ENCODE measurements around the gene DNAJC17. TPM values are rescaled to one million over a fixed set of nuclear protein-coding genes. Genes with fewer than 3 reads are reported as not detected.
A peak's percentile ranks its signal among the peaks of the same experiment; 100 is the strongest.

DNAJC17 gene
- total RNA-seq, 1 experiment from 2014 or later: 36.1 TPM

DNA sequence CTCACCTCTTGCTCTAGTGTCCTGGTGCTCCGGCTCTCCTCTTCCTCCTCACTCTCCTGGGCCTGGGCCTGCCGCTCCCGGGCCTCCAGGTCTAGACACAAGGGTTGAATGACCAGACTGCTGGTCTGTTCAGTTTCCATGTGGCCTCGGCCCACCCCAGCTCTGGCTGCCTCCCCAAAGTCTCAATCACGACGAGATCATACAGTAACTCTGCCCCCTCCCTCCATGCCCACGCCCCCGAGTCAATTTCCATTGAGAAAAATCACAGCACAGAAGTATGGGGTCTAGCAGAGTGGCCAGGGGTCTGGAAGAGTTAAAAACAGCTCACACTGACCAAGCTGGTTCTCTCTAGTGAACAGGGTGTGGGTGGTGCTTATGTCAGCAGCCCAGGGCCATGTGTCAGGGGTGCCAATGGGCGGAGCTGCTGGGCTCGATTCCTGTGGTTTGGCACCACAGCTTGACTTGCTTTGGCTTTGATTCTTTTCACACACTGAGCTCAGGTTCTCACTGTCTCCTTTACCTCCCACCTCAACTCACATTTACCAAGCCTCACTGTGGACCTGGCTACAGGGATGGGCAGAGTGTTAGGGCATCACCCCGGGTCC is 30.6 kb downstream of the DNAJC17 start:
- Histone ChIP-seq H3K4me1 (ENCODE audit: control insufficient read depth in 1 of 2, insufficient read depth in 2 of 2, low read length in 2 of 2) (peaks cover 6 to 12% of the 10 kb centered on the region in 2 experiments), H4K20me1 (ENCODE audit: insufficient read depth) (no peaks in the 10 kb centered on the region), H3K9me2 (ENCODE audit: insufficient read depth) (no peaks in the 10 kb centered on the region), H3K9me3 (ENCODE audit: control insufficient read depth in 1 of 2, insufficient read depth in 1 of 2, low read depth in 1 of 2, low read length in 2 of 2) (no peaks in the 10 kb centered on the region), H3K4me3 (replicated peaks in 1 of 2; ENCODE audit: low read depth in 1 of 2, low read length in 2 of 2) (no peak overlapping the region), H3K27ac (ENCODE audit: low read depth, low read length) (peak overlapping the region; percentile 2; the same call in 1 of the 2 replicates), H3K27me3 (ENCODE audit: insufficient read depth, low read length) (no peaks in the 10 kb centered on the region), H3K79me2 (ENCODE audit: insufficient read depth, low read length) (no peaks in the 10 kb centered on the region), H2AFZ (ENCODE audit: low read depth, low read length, poor library complexity, severe bottlenecking) (no peak overlapping the region), H3K36me3 (ENCODE audit: control insufficient read depth in 1 of 2, insufficient read depth in 2 of 2, low read length in 2 of 2) (peaks cover 10 to 22% of the 10 kb centered on the region in 2 experiments; a peak in 3 of 4 replicates), H3K9ac (ENCODE audit: low read length) (peak overlapping the region; percentile 13; the same call in 1 of the 2 replicates), H3K4me2 (ENCODE audit: low read length) (peak overlapping the region; percentile 27)
- no TSS peak for BruUV-seq (replicated peaks)
- ATAC-seq (peak; percentile 91), DNase-seq (ENCODE audit: low read depth, low spot score) (no peak)
- ChIA-PET RAD21 (ENCODE audit: low non-redundant PET in 1 of 2, low total read pairs in 2 of 2, uncharacterized antibody in 2 of 2, unreplicated experiment in 2 of 2) (interaction anchor here in 1 of 2 experiments (1.3 kb wide), 1 partner anchor 30 kb away, joined by 3 read pairs; no protein-coding TSS in a partner anchor), POLR2A (interaction anchor here (2.1 kb wide), 1 partner anchor 11 kb away, joined by 5 read pairs; no protein-coding TSS in a partner anchor), CTCF (interaction anchor here (1.0 to 1.1 kb wide), 2 partner anchors 116 to 154 kb away, joined by 3 to 5 read pairs; no protein-coding TSS in a partner anchor)
- TF ChIP-seq, protein P1, sequence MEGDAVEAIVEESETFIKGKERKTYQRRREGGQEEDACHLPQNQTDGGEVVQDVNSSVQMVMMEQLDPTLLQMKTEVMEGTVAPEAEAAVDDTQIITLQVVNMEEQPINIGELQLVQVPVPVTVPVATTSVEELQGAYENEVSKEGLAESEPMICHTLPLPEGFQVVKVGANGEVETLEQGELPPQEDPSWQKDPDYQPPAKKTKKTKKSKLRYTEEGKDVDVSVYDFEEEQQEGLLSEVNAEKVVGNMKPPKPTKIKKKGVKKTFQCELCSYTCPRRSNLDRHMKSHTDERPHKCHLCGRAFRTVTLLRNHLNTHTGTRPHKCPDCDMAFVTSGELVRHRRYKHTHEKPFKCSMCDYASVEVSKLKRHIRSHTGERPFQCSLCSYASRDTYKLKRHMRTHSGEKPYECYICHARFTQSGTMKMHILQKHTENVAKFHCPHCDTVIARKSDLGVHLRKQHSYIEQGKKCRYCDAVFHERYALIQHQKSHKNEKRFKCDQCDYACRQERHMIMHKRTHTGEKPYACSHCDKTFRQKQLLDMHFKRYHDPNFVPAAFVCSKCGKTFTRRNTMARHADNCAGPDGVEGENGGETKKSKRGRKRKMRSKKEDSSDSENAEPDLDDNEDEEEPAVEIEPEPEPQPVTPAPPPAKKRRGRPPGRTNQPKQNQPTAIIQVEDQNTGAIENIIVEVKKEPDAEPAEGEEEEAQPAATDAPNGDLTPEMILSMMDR (IDR thresholded peaks at IDR 0.05 in 2 of 3, conservative IDR thresholded peaks at IDR 0.05 in 1 of 3; ENCODE audit: borderline replicate concordance in 1 of 3, insufficient read depth in 1 of 3, low read depth in 2 of 3, low read length in 2 of 3): no peak
- TF ChIP-seq ELF1 (IDR thresholded peaks at IDR 0.05; ENCODE audit: borderline replicate concordance, low read depth): no peak
- TF ChIP-seq, protein P2, sequence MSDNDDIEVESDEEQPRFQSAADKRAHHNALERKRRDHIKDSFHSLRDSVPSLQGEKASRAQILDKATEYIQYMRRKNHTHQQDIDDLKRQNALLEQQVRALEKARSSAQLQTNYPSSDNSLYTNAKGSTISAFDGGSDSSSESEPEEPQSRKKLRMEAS (IDR thresholded peaks at IDR 0.05): peak; percentile 58
- intact Hi-C loops (cut with micrococcal nuclease): no loop called here

All from HCT116 (cell line).